HUES48 (cell line): ENCODE measurements around the gene HOTAIR.

Experiments used
- H3K27ac ChIP-seq: one replicate; pipeline ENCODE4 v1.7.0; 2013; ENCODE audit warnings: low read depth, low read length, inconsistent platforms
- H3K27me3 ChIP-seq: 2 replicates; pipeline ENCODE4 v1.6.1; 2013; ENCODE audit warnings: mild to moderate bottlenecking, low read length; ENCODE audit not compliant: control insufficient read depth, insufficient read depth
- H3K36me3 ChIP-seq: 2 replicates; pipeline ENCODE4 v1.6.1; 2013; ENCODE audit warnings: low read length; ENCODE audit not compliant: control insufficient read depth, insufficient read depth
- H3K4me1 ChIP-seq: 2 replicates; pipeline ENCODE4 v1.6.1; 2013; ENCODE audit warnings: mild to moderate bottlenecking, low read length; ENCODE audit not compliant: control insufficient read depth, insufficient read depth
- H3K4me3 ChIP-seq: 2 replicates; pipeline ENCODE4 v1.5.1; 2013; ENCODE audit warnings: mild to moderate bottlenecking, low read depth, low read length
- H3K9ac ChIP-seq: 2 replicates; pipeline ENCODE4 v1.6.1; 2013; ENCODE audit warnings: mild to moderate bottlenecking, low read depth, low read length, moderate library complexity
- H3K9me3 ChIP-seq: 2 replicates; pipeline ENCODE4 v1.6.1; 2013; ENCODE audit warnings: low read length; ENCODE audit not compliant: control insufficient read depth, insufficient read depth

The HOTAIR gene

DNA sequence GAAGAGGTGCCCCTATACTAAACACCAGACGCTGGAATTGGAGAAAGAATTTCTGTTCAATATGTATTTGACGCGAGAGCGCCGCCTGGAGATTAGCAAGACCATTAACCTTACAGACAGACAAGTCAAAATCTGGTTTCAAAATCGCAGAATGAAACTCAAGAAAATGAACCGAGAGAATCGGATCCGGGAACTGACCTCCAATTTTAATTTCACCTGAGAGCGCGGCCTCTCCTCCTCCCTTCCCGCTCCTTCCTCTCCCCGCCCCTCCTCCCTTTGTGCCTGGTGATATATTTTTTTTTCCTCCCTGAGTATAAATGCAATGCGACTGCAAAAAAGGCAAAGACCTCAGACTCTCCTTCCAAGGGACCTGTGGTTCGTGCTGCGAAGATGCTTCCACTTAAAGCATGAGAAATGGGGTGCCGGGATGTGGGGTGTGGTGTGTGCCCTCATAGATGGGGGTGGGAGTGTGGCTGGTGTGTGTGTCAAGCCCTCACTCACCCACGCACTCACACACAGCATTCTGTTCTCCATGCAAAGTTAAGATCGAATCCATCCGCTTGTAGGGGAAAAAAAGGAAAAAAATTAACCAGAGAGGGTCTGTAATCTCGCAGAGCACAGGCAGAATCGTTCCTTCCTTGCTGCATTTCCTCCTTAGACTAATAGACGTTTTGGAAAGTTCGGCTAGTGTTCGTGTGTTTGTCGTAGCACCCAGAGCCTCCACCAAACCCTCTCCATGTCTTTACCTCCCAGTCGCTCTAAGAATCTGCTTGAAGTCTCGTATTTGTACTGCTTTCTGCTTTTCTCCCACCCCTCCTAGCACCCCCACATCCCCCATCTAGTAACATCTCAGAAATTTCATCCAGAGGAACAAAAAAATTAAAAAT lies 14.7 kb upstream of the HOTAIR start:
- Histone ChIP-seq H3K9me3 (no peaks in the 10 kb centered on the region), H3K9ac (no peak overlapping the region), H3K36me3 (no peaks in the 10 kb centered on the region), H3K4me3 (no peak overlapping the region), H3K4me1 (no peaks in the 10 kb centered on the region; the same call in 1 of the 2 replicates), H3K27ac (no peak overlapping the region), H3K27me3 (peaks cover 99% of the 10 kb centered on the region)

DNA sequence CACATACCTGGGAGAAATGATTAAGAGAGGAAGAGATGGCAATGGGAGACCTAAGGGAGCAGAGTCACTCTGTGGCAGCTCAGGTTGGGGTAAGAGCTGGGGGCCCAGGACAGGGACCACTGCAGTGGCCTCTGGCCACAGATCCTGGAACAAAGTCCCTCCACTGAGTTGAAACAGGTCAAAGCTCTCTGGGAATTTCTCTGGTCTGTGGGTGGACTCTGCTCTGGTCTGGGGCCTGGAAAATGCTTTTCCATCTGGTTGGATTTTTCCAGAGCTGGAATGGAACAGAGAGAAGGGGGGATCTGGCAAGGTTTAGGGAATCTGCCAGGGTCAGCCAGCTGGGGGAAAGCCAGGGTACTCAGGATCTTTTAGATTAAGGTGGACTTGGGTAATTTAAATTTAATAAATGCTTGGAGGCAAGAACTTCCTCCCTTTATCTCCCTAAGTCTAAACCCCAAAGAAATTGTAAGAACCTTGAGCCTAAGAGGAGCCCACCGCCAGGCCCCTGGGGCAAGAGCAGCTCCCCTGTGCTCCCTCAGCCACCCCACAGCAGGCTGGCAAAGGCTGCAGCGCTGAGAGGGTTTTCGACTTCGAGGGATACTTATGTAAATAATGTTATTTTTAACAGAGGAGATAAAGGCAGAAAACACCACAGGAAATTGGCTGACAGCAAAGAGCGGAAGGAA lies 13.9 kb upstream of the HOTAIR start:
- Histone ChIP-seq H3K4me1 (no peaks in the 10 kb centered on the region; the same call in 1 of the 2 replicates), H3K9me3 (no peaks in the 10 kb centered on the region), H3K27ac (no peak overlapping the region), H3K9ac (no peak overlapping the region), H3K36me3 (no peaks in the 10 kb centered on the region), H3K27me3 (peaks cover 99% of the 10 kb centered on the region), H3K4me3 (no peak overlapping the region)

DNA sequence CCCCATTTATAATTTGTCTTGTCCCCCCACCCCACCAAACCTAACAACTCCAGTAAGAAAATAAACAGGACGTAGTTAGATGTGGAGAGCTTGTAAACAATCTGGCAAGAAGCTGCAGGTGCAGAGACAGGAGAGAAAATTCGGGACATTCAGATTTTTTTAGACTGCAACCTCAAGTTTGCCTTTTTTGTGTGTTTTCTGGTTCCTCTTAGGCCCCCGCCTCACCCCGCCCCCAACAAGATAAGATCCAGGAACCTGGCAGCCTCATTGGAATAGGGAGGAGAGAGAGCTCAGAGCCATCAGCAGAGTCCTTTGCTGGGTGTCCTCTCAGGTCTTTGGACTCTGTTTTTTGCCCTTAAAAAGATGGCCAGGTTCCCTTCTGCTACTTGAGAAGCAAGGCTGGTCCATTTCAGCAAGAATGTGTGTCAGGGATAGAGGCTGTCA lies 13.1 kb upstream of the HOTAIR start:
- no peaks in the 10 kb centered on the region for H3K36me3 ChIP-seq
- H3K9ac ChIP-seq, result no peak overlapping the region
- peaks cover 99% of the 10 kb centered on the region for H3K27me3 ChIP-seq
- no peak overlapping the region for H3K4me3 ChIP-seq
- H3K27ac ChIP-seq, result no peak overlapping the region
- H3K4me1 ChIP-seq, result no peaks in the 10 kb centered on the region; the same call in 1 of the 2 replicates
- H3K9me3 ChIP-seq, result no peaks in the 10 kb centered on the region

DNA sequence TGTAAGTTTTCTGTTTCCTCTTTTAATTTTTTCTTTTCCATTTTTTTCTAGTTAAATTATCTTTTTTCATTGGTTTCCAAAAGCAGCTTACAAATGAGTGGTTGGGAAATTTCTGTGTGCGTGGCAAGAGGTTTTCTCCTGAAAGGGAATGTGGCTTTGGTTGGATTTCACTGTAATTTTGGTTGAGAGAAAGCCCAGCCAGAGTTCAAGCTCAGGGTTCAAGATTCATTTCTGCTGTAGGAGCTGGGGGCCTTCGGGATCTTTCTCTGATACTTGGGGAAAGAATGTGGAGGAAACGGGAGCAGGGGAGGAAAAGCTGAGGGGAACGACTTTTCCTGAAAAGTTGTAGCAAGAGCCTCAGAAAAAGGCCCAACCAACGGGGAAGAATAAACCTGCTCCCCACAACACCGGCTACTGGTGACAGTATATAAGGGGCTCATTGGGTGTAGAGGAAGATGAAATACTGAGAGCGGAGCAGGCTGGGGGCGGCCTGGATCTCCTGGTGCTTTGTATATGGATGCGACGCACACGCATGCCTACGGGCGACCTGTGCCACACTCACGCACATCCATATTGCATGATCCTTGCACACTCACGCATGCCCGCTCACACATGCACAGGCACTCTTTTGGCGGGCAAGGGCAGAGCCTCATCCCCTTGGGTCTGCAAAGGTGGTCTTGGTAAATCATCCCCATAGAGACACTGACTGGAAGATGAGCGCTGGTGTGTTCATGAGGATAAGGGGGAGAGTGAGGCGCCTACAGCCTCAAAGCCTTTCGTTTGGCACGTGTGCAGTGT lies 12.1 kb upstream of the HOTAIR start:
- peaks cover 99% of the 10 kb centered on the region for H3K27me3 ChIP-seq

DNA sequence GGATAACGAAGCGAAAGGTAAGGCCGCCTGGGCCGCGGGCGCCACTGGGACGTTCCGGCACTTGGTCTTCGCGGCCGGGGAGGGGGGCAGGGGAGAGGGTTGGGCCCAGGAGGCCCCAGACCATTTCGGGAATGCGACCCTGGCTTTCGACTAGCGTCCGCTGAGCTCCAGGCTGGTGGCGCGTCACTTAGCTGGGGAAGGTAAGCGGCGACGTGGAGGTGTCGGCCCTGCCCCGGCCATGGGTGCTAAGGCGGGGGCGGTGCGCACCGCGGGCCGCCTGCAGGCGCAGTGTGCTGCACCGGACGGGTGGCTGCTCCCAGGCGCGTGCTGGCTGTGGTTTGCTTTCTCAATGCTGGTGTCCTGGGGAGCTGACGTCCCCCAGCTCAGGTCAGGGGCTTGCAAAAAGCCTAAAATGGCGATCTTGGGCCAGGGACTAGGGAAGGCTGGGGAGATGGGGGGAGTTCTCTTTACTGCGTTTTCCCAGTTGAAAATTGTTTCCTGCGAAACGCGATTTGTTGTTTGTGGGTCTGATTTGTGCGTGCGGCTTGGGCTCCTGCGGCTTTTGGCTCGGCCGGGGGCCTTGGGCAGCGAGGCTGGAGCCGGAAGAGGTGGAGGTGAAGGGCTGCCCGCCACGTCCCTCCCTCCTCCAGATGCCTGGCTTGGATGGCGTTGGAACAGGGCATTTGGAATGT lies 11.4 kb upstream of the HOTAIR start:
- Histone ChIP-seq H3K9ac (no peak overlapping the region), H3K27ac (no peak overlapping the region), H3K9me3 (no peaks in the 10 kb centered on the region), H3K27me3 (peaks cover 99% of the 10 kb centered on the region), H3K4me1 (no peaks in the 10 kb centered on the region; the same call in 1 of the 2 replicates), H3K36me3 (no peaks in the 10 kb centered on the region), H3K4me3 (peak overlapping the region; percentile 14; the same call in 1 of the 2 replicates)

More for the DNA sequence above, 12.1 kb upstream of the HOTAIR start:
- H3K36me3 ChIP-seq, result no peaks in the 10 kb centered on the region
- H3K4me1 ChIP-seq, result no peaks in the 10 kb centered on the region; the same call in 1 of the 2 replicates
- H3K9me3 ChIP-seq, result no peaks in the 10 kb centered on the region
- H3K4me3 ChIP-seq, result no peak overlapping the region
- no peak overlapping the region for H3K27ac ChIP-seq
- H3K9ac ChIP-seq, result no peak overlapping the region

DNA sequence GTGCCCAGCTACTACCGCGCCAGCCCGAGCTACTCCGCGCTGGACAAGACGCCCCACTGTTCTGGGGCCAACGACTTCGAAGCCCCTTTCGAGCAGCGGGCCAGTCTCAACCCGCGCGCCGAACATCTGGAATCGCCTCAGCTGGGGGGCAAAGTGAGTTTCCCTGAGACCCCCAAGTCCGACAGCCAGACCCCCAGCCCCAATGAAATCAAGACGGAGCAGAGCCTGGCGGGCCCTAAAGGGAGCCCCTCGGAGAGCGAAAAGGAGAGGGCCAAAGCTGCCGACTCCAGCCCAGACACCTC lies 10.9 kb upstream of the HOTAIR start:
- H3K9ac ChIP-seq, result no peak overlapping the region
- H3K27ac ChIP-seq, result no peak overlapping the region
- H3K9me3 ChIP-seq, result no peaks in the 10 kb centered on the region
- H3K4me3 ChIP-seq, result no peak overlapping the region; the same call in 1 of the 2 replicates
- H3K36me3 ChIP-seq, result no peaks in the 10 kb centered on the region
- H3K4me1 ChIP-seq, result no peaks in the 10 kb centered on the region; the same call in 1 of the 2 replicates
- peaks cover 99% of the 10 kb centered on the region for H3K27me3 ChIP-seq

DNA sequence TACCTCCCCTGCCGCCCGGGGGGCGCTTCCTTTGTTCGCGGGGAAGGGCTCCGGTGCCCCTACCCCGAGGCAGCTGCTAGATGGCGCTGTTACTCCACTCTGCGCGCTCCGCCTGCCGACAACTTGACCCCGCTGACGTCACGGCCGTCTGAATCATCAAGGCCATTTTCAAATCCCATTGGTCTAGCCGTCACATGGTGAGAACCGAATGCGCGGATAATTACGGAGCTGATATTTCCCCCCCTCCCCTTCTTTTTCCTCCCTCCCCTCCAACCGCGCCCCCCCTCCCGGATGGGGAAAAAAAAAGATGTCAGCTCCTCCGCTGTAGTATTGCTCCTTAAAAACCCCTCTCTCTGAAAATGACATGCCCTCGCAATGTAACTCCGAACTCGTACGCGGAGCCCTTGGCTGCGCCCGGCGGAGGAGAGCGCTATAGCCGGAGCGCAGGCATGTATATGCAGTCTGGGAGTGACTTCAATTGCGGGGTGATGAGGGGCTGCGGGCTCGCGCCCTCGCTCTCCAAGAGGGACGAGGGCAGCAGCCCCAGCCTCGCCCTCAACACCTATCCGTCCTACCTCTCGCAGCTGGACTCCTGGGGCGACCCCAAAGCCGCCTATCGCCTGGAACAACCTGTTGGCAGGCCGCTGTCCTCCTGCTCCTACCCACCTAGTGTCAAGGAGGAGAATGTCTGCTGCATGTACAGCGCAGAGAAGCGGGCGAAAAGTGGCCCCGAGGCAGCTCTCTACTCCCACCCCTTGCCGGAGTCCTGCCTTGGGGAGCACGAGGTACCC lies 10.3 kb upstream of the HOTAIR start, which contains the start of gene HOXC10:
HOXC10 (plus strand) TSS at position 246 of the 791 bp plus-strand sequence; CDS start at position 360, 114 bp downstream.
- H3K9me3 ChIP-seq, result no peaks in the 10 kb centered on the region
- H3K9ac ChIP-seq, result no peak within 1 kb of the TSS
- H3K36me3 ChIP-seq, result no peaks in the 10 kb centered on the region
- H3K27me3 ChIP-seq, result peaks cover 99% of the 10 kb centered on the region
- H3K4me1 ChIP-seq, result no peaks in the 10 kb centered on the region; the same call in 1 of the 2 replicates
- no peak within 1 kb of the TSS for H3K27ac ChIP-seq
- peak within 1 kb of the TSS; percentile 14; the same call in 1 of the 2 replicates for H3K4me3 ChIP-seq

DNA sequence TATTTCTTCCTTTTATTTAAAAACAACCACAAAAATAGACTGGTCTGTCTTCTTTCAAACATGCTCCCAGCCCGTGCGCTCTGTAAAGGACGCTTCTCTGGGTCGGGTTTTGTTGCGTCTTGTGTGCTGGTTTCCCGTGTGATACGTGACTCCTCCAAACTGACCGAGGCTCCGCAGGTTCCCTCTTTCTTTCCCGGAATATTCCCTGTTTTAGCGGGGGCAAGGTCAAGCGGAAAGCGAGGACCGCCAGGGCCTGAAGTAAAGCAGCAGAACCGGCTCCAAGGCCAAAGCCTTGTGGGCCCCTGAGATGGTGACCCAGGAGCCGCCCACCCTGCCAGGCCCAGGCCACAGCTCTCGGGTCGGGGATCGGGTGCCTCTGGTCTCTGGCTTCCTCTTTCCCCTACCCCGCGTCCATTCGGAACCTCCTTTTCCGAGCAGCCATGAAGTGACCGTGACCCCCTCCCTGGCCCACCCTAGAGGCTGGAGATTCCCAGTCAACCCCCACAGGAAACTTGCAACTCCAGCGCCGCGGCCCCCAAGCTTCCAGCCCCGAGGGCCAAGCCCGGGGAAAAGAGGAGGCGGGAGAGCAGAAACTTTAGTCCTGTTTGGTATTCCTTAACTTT lies 9.3 kb upstream of the HOTAIR start:
- H3K4me3 ChIP-seq, result no peak overlapping the region

DNA sequence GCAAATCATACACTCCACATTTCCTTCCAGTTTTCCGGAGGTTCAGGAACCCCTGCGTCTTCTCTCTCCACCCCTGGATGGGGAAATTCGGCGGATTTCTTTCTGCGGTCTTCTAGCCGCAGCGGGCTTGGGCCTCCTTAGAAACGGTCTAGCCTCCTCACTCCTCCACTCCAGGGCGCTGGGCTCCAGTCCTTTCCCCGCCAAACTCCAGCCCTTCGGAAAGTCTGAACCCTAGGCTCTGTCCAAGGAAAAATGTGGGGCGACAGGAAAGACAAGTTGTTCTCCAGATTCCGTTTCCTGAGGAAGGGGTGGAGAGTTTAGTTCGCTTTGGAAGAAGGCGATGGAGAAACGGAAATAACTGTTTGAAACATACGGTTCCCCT lies 8.8 kb upstream of the HOTAIR start:
- peaks cover 99% of the 10 kb centered on the region for H3K27me3 ChIP-seq
- no peak overlapping the region for H3K9ac ChIP-seq
- H3K9me3 ChIP-seq, result no peaks in the 10 kb centered on the region
- no peaks in the 10 kb centered on the region; the same call in 1 of the 2 replicates for H3K4me1 ChIP-seq
- H3K27ac ChIP-seq, result no peak overlapping the region
- H3K36me3 ChIP-seq, result no peaks in the 10 kb centered on the region
- no peak overlapping the region for H3K4me3 ChIP-seq

More for the DNA sequence above, 9.3 kb upstream of the HOTAIR start:
- Histone ChIP-seq H3K27ac (no peak overlapping the region), H3K27me3 (peaks cover 99% of the 10 kb centered on the region), H3K36me3 (no peaks in the 10 kb centered on the region), H3K4me1 (no peaks in the 10 kb centered on the region; the same call in 1 of the 2 replicates), H3K9ac (no peak overlapping the region), H3K9me3 (no peaks in the 10 kb centered on the region)
